ENCODE measurements around the gene CLTC. TPM values are rescaled to one million over a fixed set of nuclear protein-coding genes. Genes with fewer than 3 reads are reported as not detected.

The CLTC gene
- total and polyA plus RNA-seq, 2 of the 13 experiments (the other 11 are each of a cell fraction or from before 2014, with no cell fraction given), result 134 to 283 TPM

GRCh38 chr17:59684967-59685366 lies 65.3 kb downstream of the CLTC start (continued):
- no peak for TF ChIP-seq NFAT5 (CRISPR knock-in tag; IDR thresholded peaks at IDR 0.05)

DNA sequence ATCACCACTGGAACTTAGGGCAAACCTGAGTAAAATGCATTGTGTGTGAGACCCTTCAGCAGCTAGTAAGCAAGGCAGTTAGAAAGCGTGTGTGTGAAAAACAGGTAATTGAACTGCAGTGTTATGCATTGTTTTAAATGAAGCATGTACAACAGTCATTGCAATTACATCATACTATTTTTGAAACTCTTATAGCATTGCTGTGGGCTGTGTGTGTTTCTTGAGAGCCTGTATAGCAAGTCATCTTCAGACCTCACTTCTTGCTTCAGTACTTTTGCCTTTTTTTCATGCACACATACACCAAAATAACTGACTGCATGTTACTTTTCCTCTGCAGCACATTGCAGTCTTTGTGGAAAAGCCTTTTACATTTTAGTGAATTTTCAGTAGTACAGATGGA lies 68.3 kb downstream of the CLTC start:
- Histone ChIP-seq H3K27ac (ENCODE audit: extremely low read length, insufficient read depth, low read length) (no peak overlapping the region), H3K4me1 (ENCODE audit: insufficient read depth, low read length) (no peaks in the 10 kb centered on the region), H3K79me2 (ENCODE audit: insufficient read depth, low read length) (no peaks in the 10 kb centered on the region), H4K20me1 (ENCODE audit: insufficient read depth, low read length) (no peaks in the 10 kb centered on the region), H3K27me3 (ENCODE audit: control insufficient read depth in 1 of 2, insufficient read depth in 2 of 2, low read length in 2 of 2) (no peaks in the 10 kb centered on the region), H3K9ac (ENCODE audit: insufficient read depth, low read depth, low read length) (no peak overlapping the region), H3K4me2 (ENCODE audit: low read depth, low read length) (no peak overlapping the region), H3K4me3 (replicated peaks in 1 of 3; ENCODE audit: insufficient read depth in 1 of 3, low read depth in 2 of 3, low read length in 3 of 3) (no peak overlapping the region), H3K36me3 (replicated peaks in 1 of 2; ENCODE audit: control insufficient read depth in 1 of 2, insufficient read depth in 2 of 2, low read length in 2 of 2) (peaks cover 31 to 88% of the 10 kb centered on the region in 2 experiments), H2AFZ (ENCODE audit: low read length) (no peak overlapping the region), H3K9me3 (ENCODE audit: low read length) (no peaks in the 10 kb centered on the region)
- FAIRE-seq, result no peak
- no peak for DNase-seq (ENCODE audit: low spot score)
- 100% methylated on average over 1 of the region's 1 CpG for WGBS (ENCODE audit: low lambda C conversion rate)
- POLR2A ChIA-PET, result interaction anchor here (1.5 kb wide), 1 partner anchor 69 kb away, joined by 3 read pairs; no protein-coding TSS in a partner anchor
- intact Hi-C loops (cut with micrococcal nuclease; ENCODE audit: unreplicated experiment), result loop anchor here (2.0 kb wide), 1 partner anchor 59 kb away; no protein-coding TSS in a partner anchor
- no peak for TF ChIP-seq ZNF441 (CRISPR knock-in tag; IDR thresholded peaks at IDR 0.05; ENCODE audit: borderline replicate concordance)
- TF ChIP-seq ZNF562 (CRISPR knock-in tag; IDR thresholded peaks at IDR 0.05; ENCODE audit: borderline replicate concordance), result no peak
- TF ChIP-seq POLR2A (IDR thresholded peaks at IDR 0.05; ENCODE audit: insufficient read depth in 1 of 2, low read depth in 2 of 2, low read length in 2 of 2), result 0 out of 4 replicates have a peak, but pooled peaks have one; percentile 21 to 23
- no peak for TF ChIP-seq NR3C1 (CRISPR knock-in tag; IDR thresholded peaks at IDR 0.05)
- no peak for ATAC-seq
- in situ Hi-C loops (cut with HindIII; ENCODE audit: extremely low pct_ligation_motif_present, low pct_unique_long_range_greater_than_20kb), result no loop called here
- CTCF ChIA-PET (ENCODE audit: low intra/inter-chr PET ratio, low total read pairs), result no interaction called here
- no TSS peak for BruUV-seq (replicated peaks)
